Keratinocyte (primary cell): ENCODE measurements around the gene CAND1. TPM values are rescaled to one million over a fixed set of nuclear protein-coding genes. Genes with fewer than 3 reads are reported as not detected.
A peak's percentile ranks its signal among the peaks of the same experiment; 100 is the strongest.

Source experiments
- DNase-seq: peaks from one replicate; pipeline ENCODE4 v3.0.0-alpha.2; 2011; ENCODE audit warnings: low read depth, missing footprints, low spot score
- FAIRE-seq: peaks from 2 replicates; lab custom pipeline; 2011; peaks lifted over from hg19 to GRCh38; lab: Jason Lieb, UNC
- H2AFZ ChIP-seq: 2 replicates; pipeline ENCODE4 v1.6.0; 2012; ENCODE audit warnings: low read length, control low read depth, inconsistent platforms; ENCODE audit not compliant: control insufficient read depth
- H3K27ac ChIP-seq: 2 replicates; pipeline ENCODE4 v1.5.1; 2011; ENCODE audit warnings: low read length; ENCODE audit not compliant: control insufficient read depth, insufficient read depth
- H3K27me3 ChIP-seq: 3 replicates; pipeline ENCODE4 v1.6.0; 2011; ENCODE audit warnings: low read length; ENCODE audit not compliant: control insufficient read depth, insufficient read depth; ENCODE audit errors: extremely low read depth
- H3K36me3 ChIP-seq, 2 experiments: 2 replicates in 1 of 2; 3 replicates in 1 of 2; pipeline ENCODE4 v1.5.1; 2011; ENCODE audit warnings: low read length in 2 of 2, mild to moderate bottlenecking in 1 of 2; ENCODE audit not compliant: control insufficient read depth in 2 of 2, insufficient read depth in 2 of 2; ENCODE audit errors: extremely low read depth in 1 of 2
- H3K4me1 ChIP-seq: 3 replicates; pipeline ENCODE4 v1.5.1; 2011; ENCODE audit warnings: low read length; ENCODE audit not compliant: control insufficient read depth, insufficient read depth; ENCODE audit errors: extremely low read depth
- H3K4me2 ChIP-seq: 3 replicates; pipeline ENCODE4 v1.6.0; 2011; ENCODE audit warnings: low read depth, low read length; ENCODE audit not compliant: control insufficient read depth, insufficient read depth; ENCODE audit errors: extremely low read depth
- H3K4me3 ChIP-seq, 3 experiments: fragments of 200-600 bp in 1 of 3; sonication (generic) in 1 of 3; 2 replicates in 2 of 3; 3 replicates in 1 of 3; pipeline ENCODE4 v1.5.1; 2011 to 2016; ENCODE audit warnings: low read length in 3 of 3, mild to moderate bottlenecking in 3 of 3, control low read depth in 2 of 3, inconsistent platforms in 1 of 3, low read depth in 1 of 3, mixed read lengths in 1 of 3, mixed run types in 1 of 3, moderate library complexity in 1 of 3; ENCODE audit not compliant: control insufficient read depth in 2 of 3, insufficient read depth in 2 of 3; ENCODE audit errors: extremely low read depth in 1 of 3
- H3K79me2 ChIP-seq: 2 replicates; pipeline ENCODE4 v1.6.0; 2012; ENCODE audit warnings: low read length; ENCODE audit not compliant: control insufficient read depth, insufficient read depth
- H3K9ac ChIP-seq: 3 replicates; pipeline ENCODE4 v1.6.0; 2011; ENCODE audit warnings: low read length; ENCODE audit not compliant: control insufficient read depth, insufficient read depth; ENCODE audit errors: extremely low read depth
- H3K9me1 ChIP-seq: 3 replicates; pipeline ENCODE4 v1.6.0; 2011; ENCODE audit warnings: low read length; ENCODE audit not compliant: control insufficient read depth, insufficient read depth; ENCODE audit errors: extremely low read depth
- H3K9me3 ChIP-seq: 2 replicates; pipeline ENCODE4 v1.5.1; 2012; ENCODE audit warnings: low read depth, low read length; ENCODE audit not compliant: control insufficient read depth
- H4K20me1 ChIP-seq: 3 replicates; pipeline ENCODE4 v1.6.0; 2011; ENCODE audit warnings: low read length; ENCODE audit not compliant: control insufficient read depth, insufficient read depth; ENCODE audit errors: extremely low read depth
- EZH2 ChIP-seq: IDR thresholded peaks from one replicate; pipeline ENCODE4 v1.6.1; 2012; ENCODE audit warnings: inconsistent platforms, mild to moderate bottlenecking, low read length, moderate library complexity
- dilution Hi-C: fragments of 300-500 bp; cut with MboI; formaldehyde crosslinking; loops from one replicate; pipeline ENCODE4 v1.7.0; 2020; ENCODE audit warnings: low sequenced_read_pairs; ENCODE audit not compliant: extremely low pct_ligation_motif_present
- polyA plus RNA-seq, 5 experiments: library from polyadenylated mRNA; depleted of rRNA in 3 of 5; stranded (reverse) in 3 of 5; stranded (forward) in 1 of 5; unstranded in 1 of 5; fragments of >200 nt; gene quantifications; 1 replicate in 1 of 5; 2 replicates in 3 of 5; 3 replicates in 1 of 5; pipeline versions ENCODE4 v1.2.1 to v1.2.3, GENCODE V29; 2011 to 2012; ENCODE audit warnings: missing spikeins in 2 of 5, low read depth in 1 of 5, low replicate concordance in 1 of 5
- TF ChIP-seq, protein P1 (sequence below), 3 experiments: IDR thresholded peaks in 1 of 3; conservative IDR thresholded peaks in 1 of 3; optimal IDR thresholded peaks in 1 of 3; 2 replicates in 2 of 3; 3 replicates in 1 of 3; pipeline versions ENCODE3 to v1.5.1; 2011; ENCODE audit warnings: low read length in 3 of 3, mild to moderate bottlenecking in 3 of 3, moderate library complexity in 2 of 3, control low read depth in 1 of 3, inconsistent platforms in 1 of 3; ENCODE audit not compliant: insufficient read depth in 2 of 3; ENCODE audit errors: extremely low read depth in 1 of 3

The CAND1 gene
- polyA plus RNA-seq, 1 donor (not counting 4 experiments of a cell fraction or from before 2014, with no cell fraction given): 121 TPM

DNA sequence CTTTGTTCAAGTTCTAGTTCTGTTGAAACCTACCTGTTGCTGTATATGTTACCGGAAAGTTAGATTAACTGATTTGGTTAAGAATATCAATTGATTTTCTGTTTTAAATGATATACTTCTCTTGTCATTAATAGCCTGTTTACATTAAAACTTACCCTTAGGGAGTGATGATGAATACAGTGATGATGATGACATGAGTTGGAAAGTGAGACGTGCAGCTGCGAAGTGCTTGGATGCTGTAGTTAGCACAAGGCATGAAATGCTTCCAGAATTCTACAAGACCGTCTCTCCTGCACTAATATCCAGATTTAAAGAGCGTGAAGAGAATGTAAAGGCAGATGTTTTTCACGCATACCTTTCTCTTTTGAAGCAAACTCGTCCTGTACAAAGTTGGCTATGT lies 33.0 kb downstream of the CAND1 start:
- no peaks in the 10 kb centered on the region for H3K27me3 ChIP-seq
- no peak overlapping the region for H3K4me2 ChIP-seq
- TF ChIP-seq, protein P1, sequence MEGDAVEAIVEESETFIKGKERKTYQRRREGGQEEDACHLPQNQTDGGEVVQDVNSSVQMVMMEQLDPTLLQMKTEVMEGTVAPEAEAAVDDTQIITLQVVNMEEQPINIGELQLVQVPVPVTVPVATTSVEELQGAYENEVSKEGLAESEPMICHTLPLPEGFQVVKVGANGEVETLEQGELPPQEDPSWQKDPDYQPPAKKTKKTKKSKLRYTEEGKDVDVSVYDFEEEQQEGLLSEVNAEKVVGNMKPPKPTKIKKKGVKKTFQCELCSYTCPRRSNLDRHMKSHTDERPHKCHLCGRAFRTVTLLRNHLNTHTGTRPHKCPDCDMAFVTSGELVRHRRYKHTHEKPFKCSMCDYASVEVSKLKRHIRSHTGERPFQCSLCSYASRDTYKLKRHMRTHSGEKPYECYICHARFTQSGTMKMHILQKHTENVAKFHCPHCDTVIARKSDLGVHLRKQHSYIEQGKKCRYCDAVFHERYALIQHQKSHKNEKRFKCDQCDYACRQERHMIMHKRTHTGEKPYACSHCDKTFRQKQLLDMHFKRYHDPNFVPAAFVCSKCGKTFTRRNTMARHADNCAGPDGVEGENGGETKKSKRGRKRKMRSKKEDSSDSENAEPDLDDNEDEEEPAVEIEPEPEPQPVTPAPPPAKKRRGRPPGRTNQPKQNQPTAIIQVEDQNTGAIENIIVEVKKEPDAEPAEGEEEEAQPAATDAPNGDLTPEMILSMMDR (optimal IDR thresholded peaks at IDR 0.05 in 1 of 3, IDR thresholded peaks at IDR 0.05 in 1 of 3, conservative IDR thresholded peaks at IDR 0.05 in 1 of 3; ENCODE audit: extremely low read depth in 1 of 3, insufficient read depth in 2 of 3, low read length in 3 of 3): no peak
- no peak for TF ChIP-seq EZH2
- no peaks in the 10 kb centered on the region for H3K9me1 ChIP-seq
- peaks cover 3% of the 10 kb centered on the region for H3K4me1 ChIP-seq
- no peak overlapping the region for H2AFZ ChIP-seq
- DNase-seq (no peak), FAIRE-seq (peak; percentile 41)
- no peaks in the 10 kb centered on the region for H3K9me3 ChIP-seq
- no peaks in the 10 kb centered on the region for H3K79me2 ChIP-seq
- H3K36me3 ChIP-seq: peaks cover 3 to 26% of the 10 kb centered on the region in 2 experiments
- no peak overlapping the region for H3K9ac ChIP-seq
- dilution Hi-C loops: no loop called here
- H4K20me1 ChIP-seq: no peaks in the 10 kb centered on the region
- no peak overlapping the region for H3K27ac ChIP-seq
- H3K4me3 ChIP-seq: no peak overlapping the region

DNA sequence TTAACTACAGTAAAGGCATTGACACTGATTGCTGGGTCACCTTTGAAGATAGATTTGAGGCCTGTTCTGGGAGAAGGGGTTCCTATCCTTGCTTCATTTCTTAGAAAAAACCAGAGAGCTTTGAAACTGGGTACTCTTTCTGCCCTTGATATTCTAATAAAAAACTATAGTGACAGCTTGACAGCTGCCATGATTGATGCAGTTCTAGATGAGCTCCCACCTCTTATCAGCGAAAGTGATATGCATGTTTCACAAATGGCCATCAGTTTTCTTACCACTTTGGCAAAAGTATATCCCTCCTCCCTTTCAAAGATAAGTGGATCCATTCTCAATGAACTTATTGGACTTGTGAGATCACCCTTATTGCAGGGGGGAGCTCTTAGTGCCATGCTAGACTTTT lies 36.4 kb downstream of the CAND1 start:
- H2AFZ ChIP-seq: no peak overlapping the region

DNA sequence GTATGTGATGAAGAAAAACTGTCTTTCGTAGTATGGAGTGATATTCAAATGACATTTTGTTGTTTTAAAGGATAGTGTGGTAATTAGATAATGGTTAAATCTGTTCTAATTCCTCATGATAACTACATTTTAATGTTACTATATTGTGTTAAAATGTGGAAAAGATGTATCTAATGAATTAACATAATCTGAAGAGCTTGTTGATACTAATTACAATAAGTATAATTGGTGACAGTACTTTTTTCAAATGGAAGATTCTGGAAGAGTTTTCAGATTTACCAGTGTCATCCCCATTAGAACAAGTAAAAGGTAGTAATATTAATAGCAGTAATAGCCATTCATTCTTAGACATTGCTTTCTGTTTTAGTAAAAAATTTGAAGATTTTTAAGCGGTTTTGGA lies 37.6 kb downstream of the CAND1 start:
- peaks cover 7 to 25% of the 10 kb centered on the region in 2 experiments for H3K36me3 ChIP-seq
- H3K27me3 ChIP-seq: no peaks in the 10 kb centered on the region
- no peaks in the 10 kb centered on the region for H3K9me1 ChIP-seq
- no peaks in the 10 kb centered on the region for H3K79me2 ChIP-seq
- H3K9me3 ChIP-seq: no peaks in the 10 kb centered on the region
- FAIRE-seq (no peak), DNase-seq (no peak)
- H3K4me3 ChIP-seq: no peak overlapping the region
- H2AFZ ChIP-seq: no peak overlapping the region
- no peak overlapping the region for H3K4me2 ChIP-seq
- dilution Hi-C loops: no loop called here
- H4K20me1 ChIP-seq: no peaks in the 10 kb centered on the region
- no peak for TF ChIP-seq EZH2
- TF ChIP-seq, protein P1 (optimal IDR thresholded peaks at IDR 0.05 in 1 of 3, IDR thresholded peaks at IDR 0.05 in 1 of 3, conservative IDR thresholded peaks at IDR 0.05 in 1 of 3; ENCODE audit: extremely low read depth in 1 of 3, insufficient read depth in 2 of 3, low read length in 3 of 3): no peak
- peaks cover 3% of the 10 kb centered on the region for H3K4me1 ChIP-seq
- H3K27ac ChIP-seq: no peak overlapping the region
- no peak overlapping the region for H3K9ac ChIP-seq

More for the DNA sequence above, 36.4 kb downstream of the CAND1 start:
- Histone ChIP-seq H3K27ac (no peak overlapping the region), H4K20me1 (no peaks in the 10 kb centered on the region), H3K9me3 (no peaks in the 10 kb centered on the region), H3K27me3 (no peaks in the 10 kb centered on the region), H3K9ac (no peak overlapping the region), H3K9me1 (no peaks in the 10 kb centered on the region), H3K79me2 (no peaks in the 10 kb centered on the region), H3K4me2 (no peak overlapping the region), H3K36me3 (peaks cover 5 to 22% of the 10 kb centered on the region in 2 experiments), H3K4me1 (peaks cover 3% of the 10 kb centered on the region), H3K4me3 (no peak overlapping the region)
- no peak for TF ChIP-seq EZH2
- dilution Hi-C loops: no loop called here
- no peak for DNase-seq
- no peak for FAIRE-seq
